Panc1 (cell line): ENCODE results near the gene CDKN2AIP.

Experiments
- CTCF ChIP-seq: fragments of 450-650 bp; IDR thresholded peaks from 2 replicates; pipeline ENCODE4 v1.5.1; 2017; ENCODE audit warnings: mild to moderate bottlenecking
- POLR2AphosphoS5 ChIP-seq: IDR thresholded peaks from 2 replicates; pipeline ENCODE4 v1.6.1; 2012; ENCODE audit warnings: mild to moderate bottlenecking, low read depth, low read length, moderate library complexity
- REST ChIP-seq, 2 experiments: IDR thresholded peaks; 2 replicates each; pipeline ENCODE4 v1.6.1; 2011 to 2012; ENCODE audit warnings: low read depth in 2 of 2, control low read depth in 1 of 2, low read length in 1 of 2, mild to moderate bottlenecking in 1 of 2, moderate library complexity in 1 of 2; ENCODE audit not compliant: insufficient read depth in 1 of 2

- TF ChIP-seq CTCF (no peak), REST (IDR thresholded peaks at IDR 0.05; ENCODE audit: insufficient read depth in 1 of 2, low read depth in 2 of 2, low read length in 1 of 2) (no peak), POLR2AphosphoS5 (no peak)
Measured at GRCh38 chr4:183434666-183435190, 9.7 kb upstream of the CDKN2AIP start.
